Type B pancreatic cell (in vitro differentiated cells): ENCODE data around the gene OSTN. TPM values are rescaled to one million over a fixed set of nuclear protein-coding genes. Genes with fewer than 3 reads are reported as not detected.

Experiments
- DNase-seq: peaks from one replicate; pipeline ENCODE4 v3.0.0; 2021; ENCODE audit warnings: mixed read lengths; ENCODE audit not compliant: unreplicated experiment; ENCODE audit errors: extremely low spot score
- H3K27ac Mint-ChIP-seq: 2 replicates; pipeline ENCODE4 v1.8.0; 2021; ENCODE audit warnings: mild to moderate bottlenecking, mixed read lengths
- H3K27me3 Mint-ChIP-seq: 2 replicates; pipeline ENCODE4 v1.8.0; 2021; ENCODE audit warnings: mixed read lengths
- H3K36me3 Mint-ChIP-seq: 2 replicates; pipeline ENCODE4 v1.8.0; 2021; ENCODE audit warnings: mixed read lengths
- H3K4me1 Mint-ChIP-seq: one replicate; pipeline ENCODE4 v1.8.0; 2021; ENCODE audit warnings: mixed read lengths; ENCODE audit not compliant: unreplicated experiment
- H3K4me3 Mint-ChIP-seq: 2 replicates; pipeline ENCODE4 v1.8.0; 2021; ENCODE audit warnings: mild to moderate bottlenecking, mixed read lengths
- H3K9me3 Mint-ChIP-seq: 2 replicates; pipeline ENCODE4 v1.8.0; 2021; ENCODE audit warnings: mixed read lengths
- total RNA-seq: library from RNA; stranded (reverse); gene quantifications from 2 replicates; pipeline ENCODE4 v1.2.1, GENCODE V29; 2021; ENCODE audit warnings: low replicate concordance
- TF ChIP-seq, protein P1 (sequence below): fragments of 200-600 bp; sonication (generic); conservative IDR thresholded peaks from 2 replicates; pipeline ENCODE4 v1.5.0; 2021; ENCODE audit warnings: antibody characterized with exemption, mild to moderate bottlenecking

The OSTN gene
- total RNA-seq, 1 donor from 2014 or later, result 1.3 TPM

DNA sequence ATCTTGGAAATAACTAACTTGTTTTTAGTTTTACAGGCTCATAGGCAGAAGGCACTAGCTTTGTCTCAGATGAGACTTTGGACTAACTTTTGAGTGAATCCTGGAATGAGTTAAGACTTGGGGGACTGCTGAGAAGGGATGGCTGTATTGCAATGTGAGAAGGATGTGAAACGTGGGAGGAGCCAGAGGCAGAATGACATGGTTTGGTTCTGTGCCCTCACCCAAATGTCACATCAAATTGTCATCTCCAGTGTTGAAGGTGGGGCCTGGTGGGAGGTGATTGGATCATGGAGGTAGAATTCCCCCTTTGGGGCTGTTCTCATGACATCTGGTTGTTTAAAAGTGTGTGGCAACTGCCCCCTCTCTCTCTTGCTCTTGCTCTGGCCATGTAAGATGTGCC, 101.4 kb downstream of the OSTN start:
- TF ChIP-seq, protein P1, sequence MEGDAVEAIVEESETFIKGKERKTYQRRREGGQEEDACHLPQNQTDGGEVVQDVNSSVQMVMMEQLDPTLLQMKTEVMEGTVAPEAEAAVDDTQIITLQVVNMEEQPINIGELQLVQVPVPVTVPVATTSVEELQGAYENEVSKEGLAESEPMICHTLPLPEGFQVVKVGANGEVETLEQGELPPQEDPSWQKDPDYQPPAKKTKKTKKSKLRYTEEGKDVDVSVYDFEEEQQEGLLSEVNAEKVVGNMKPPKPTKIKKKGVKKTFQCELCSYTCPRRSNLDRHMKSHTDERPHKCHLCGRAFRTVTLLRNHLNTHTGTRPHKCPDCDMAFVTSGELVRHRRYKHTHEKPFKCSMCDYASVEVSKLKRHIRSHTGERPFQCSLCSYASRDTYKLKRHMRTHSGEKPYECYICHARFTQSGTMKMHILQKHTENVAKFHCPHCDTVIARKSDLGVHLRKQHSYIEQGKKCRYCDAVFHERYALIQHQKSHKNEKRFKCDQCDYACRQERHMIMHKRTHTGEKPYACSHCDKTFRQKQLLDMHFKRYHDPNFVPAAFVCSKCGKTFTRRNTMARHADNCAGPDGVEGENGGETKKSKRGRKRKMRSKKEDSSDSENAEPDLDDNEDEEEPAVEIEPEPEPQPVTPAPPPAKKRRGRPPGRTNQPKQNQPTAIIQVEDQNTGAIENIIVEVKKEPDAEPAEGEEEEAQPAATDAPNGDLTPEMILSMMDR, result no peak
- Mint-ChIP-seq H3K4me3 (no peak overlapping the region), H3K9me3 (peaks cover 8% of the 10 kb centered on the region), H3K4me1 (peaks cover 12% of the 10 kb centered on the region), H3K27me3 (no peaks in the 10 kb centered on the region), H3K36me3 (no peaks in the 10 kb centered on the region), H3K27ac (peak overlapping the region; percentile 25)
- DNase-seq, result no peak

DNA sequence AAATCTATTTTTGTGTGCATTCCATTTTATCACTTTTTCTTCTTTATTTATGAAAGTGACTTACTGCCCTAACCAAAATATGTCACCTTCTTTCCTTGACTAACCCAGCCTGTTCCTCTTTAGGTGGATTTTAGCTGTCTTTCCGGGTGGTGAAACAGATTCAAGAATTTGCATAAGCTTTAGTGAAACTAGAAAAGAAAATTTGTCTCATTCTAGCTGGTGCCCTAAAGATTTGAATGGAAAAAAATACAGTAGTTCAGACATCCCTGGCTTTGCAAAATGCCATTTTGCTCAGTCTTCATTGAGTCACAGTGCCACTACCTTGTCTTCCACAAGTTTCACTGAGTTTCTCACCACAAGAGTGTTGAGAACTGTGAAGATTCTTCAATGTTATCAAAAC, 102.0 kb downstream of the OSTN start:
- no peak overlapping the region for H3K4me3 Mint-ChIP-seq
- peaks cover 8% of the 10 kb centered on the region for H3K9me3 Mint-ChIP-seq
- H3K27ac Mint-ChIP-seq, result peak overlapping the region; percentile 25
- H3K4me1 Mint-ChIP-seq, result peaks cover 12% of the 10 kb centered on the region
- H3K27me3 Mint-ChIP-seq, result no peaks in the 10 kb centered on the region
- no peaks in the 10 kb centered on the region for H3K36me3 Mint-ChIP-seq
- DNase-seq, result no peak
- TF ChIP-seq, protein P1, result no peak

DNA sequence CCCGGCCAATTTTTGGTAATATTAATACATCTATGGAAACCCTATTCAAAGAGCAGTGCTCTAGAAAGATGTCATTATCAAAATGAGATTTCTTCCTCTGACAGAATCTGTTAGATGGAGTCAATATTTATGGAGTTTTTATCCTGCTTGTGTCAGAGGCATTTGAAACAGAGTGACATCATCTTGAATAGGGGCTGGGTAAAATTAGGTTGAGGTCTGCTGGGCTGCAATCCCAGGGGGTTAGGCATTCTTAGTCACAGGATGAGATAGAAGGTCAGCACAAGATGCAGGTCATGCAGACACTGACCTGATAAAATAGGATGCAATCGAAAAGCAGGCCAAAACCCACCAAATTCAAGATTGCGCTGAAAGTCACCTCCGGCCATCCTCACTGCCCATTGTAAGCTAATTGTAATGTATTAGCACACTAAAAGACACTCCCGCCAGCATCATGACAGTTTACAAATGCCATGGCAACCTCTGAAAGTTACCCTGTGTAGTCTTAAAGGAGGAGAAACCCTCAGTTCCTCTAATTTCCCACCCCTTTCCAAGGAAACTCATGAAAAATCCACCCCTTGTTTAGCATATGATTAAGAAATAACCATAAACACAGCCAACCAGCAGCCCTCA, 102.9 kb downstream of the OSTN start:
- H3K4me1 Mint-ChIP-seq, result peaks cover 12% of the 10 kb centered on the region
- peaks cover 8% of the 10 kb centered on the region for H3K9me3 Mint-ChIP-seq
- peak overlapping the region; percentile 50 for H3K27ac Mint-ChIP-seq
- H3K27me3 Mint-ChIP-seq, result no peaks in the 10 kb centered on the region
- no peaks in the 10 kb centered on the region for H3K36me3 Mint-ChIP-seq
- no peak overlapping the region for H3K4me3 Mint-ChIP-seq
- TF ChIP-seq, protein P1, result no peak
- no peak for DNase-seq

DNA sequence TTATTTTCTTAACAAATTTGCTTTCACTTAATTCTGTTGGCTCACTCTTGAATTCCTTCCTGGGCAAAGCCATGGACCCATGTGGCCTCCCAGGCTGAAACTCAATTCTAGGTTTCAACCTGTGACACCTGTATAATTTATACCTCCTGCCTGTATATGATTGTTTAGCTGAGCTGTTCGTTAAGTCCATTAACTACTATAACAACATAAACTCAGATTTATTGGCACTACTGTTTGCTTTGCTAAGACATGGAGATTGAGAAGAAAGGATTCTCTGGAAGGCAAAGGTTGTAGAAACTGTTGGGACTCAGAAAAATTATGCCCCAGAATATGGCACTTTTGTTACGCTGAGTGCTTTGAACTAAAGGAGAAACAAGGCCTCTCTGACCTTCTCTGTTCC, 103.4 kb downstream of the OSTN start:
- Mint-ChIP-seq H3K4me1 (peaks cover 12% of the 10 kb centered on the region), H3K4me3 (no peak overlapping the region), H3K27ac (peak overlapping the region; percentile 50), H3K9me3 (peaks cover 8% of the 10 kb centered on the region), H3K27me3 (no peaks in the 10 kb centered on the region), H3K36me3 (no peaks in the 10 kb centered on the region)
- DNase-seq, result no peak
- TF ChIP-seq, protein P1, result no peak

DNA sequence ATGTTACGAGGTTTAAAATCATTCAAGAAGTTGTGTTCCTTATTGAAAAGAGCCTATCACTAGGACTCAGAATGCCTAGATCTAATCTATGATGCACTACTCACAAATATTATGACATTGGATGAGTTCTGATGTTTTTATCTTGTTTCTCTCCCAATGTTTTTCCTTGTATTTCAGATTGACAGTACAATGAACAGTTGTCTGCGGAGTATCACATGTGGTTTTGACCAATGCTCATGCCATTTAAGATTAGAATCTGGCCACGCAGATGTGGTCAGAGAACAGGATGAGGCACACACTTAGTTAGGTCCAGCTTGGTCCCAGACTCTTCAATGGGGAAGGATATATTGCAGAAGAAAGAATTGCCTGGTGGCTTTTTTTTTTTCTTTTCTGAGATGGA, 104.6 kb downstream of the OSTN start:
- Mint-ChIP-seq H3K27ac (no peak overlapping the region), H3K4me1 (peaks cover 12% of the 10 kb centered on the region), H3K9me3 (peaks cover 8% of the 10 kb centered on the region), H3K27me3 (no peaks in the 10 kb centered on the region), H3K4me3 (no peak overlapping the region), H3K36me3 (no peaks in the 10 kb centered on the region)
- TF ChIP-seq, protein P1, result no peak
- DNase-seq, result no peak

DNA sequence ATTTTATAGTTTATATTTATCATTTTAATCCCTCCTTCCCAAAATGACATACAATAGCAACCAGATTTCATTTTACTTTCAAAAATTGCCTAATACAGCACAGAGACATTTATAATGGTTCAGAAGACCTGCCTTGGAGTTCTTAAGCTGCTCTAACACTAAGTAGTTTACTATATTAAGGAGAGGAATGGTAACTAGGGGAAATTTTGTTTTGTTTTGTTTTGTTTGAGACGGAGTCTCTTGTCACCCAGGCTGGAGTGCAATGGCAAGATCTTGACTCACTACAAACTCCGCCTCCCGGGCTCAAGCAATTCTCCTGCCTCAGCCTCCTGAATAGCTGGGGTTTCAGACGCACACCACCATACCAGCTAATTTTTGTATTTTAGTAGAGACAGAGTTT, 107.4 kb downstream of the OSTN start:
- DNase-seq, result no peak
- H3K4me1 Mint-ChIP-seq, result peaks cover 8% of the 10 kb centered on the region
- H3K9me3 Mint-ChIP-seq, result peaks cover 8% of the 10 kb centered on the region
- no peaks in the 10 kb centered on the region for H3K27me3 Mint-ChIP-seq
- H3K36me3 Mint-ChIP-seq, result no peaks in the 10 kb centered on the region
- TF ChIP-seq, protein P1, result no peak
- H3K4me3 Mint-ChIP-seq, result no peak overlapping the region
- H3K27ac Mint-ChIP-seq, result no peak overlapping the region
